AG09309 (cell line): ENCODE data around the gene RELN.

ENCODE experiments used
- DNase-seq: peaks from one replicate; pipeline ENCODE4 v3.0.0-alpha.2; 2010; ENCODE audit warnings: low read depth
- H3K4me3 ChIP-seq: 2 replicates; pipeline ENCODE4 v1.5.1; 2011; ENCODE audit warnings: mild to moderate bottlenecking, low read depth, low read length, moderate library complexity; ENCODE audit not compliant: control insufficient read depth
- TF ChIP-seq, protein P1 (sequence below): IDR thresholded peaks from 2 replicates; pipeline ENCODE4 v1.5.1; 2011; ENCODE audit warnings: mild to moderate bottlenecking, low read depth, low read length, inconsistent platforms; ENCODE audit not compliant: insufficient read depth, control insufficient read depth; ENCODE audit errors: missing control alignments

The RELN gene

DNA sequence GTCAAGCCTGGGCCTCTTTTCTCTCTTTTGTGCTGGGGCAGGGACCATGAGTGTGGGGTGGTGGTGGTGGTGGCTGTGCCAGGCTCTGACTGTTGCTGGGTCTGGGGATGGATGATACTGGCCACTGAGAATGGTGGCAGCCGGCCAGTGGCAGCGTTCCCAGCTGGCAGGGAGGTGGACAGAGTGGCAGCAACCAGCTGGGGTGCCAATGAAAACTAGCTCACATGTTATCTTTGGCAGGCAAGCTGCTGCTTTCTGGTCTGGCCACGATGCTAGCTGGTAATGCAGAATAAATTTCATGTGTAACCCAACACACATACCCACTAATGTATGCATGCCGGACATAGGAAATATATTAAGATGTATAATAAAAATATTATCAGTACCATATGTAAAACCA lies 448.4 kb downstream of the RELN start:
- no peak for DNase-seq
- no peak overlapping the region for H3K4me3 ChIP-seq

DNA sequence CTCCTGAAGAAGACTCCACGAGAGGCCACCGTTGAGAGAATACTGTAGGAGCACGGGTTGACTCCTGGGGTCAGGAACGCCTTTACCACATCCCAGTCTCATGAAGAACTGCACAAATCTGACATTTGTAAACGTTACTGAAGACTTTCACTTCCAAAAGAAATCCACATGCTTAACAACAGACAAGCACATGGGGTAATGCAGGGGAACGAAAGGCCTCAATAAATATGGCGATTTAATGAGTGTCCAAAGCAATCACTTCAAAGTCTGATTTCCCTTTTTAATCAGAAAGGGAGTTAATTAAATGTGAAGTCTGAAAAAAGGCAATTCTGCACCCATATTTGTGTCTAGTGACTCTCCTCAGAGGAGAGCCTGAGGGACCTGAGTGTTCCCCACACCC lies 449.1 kb downstream of the RELN start:
- TF ChIP-seq, protein P1, sequence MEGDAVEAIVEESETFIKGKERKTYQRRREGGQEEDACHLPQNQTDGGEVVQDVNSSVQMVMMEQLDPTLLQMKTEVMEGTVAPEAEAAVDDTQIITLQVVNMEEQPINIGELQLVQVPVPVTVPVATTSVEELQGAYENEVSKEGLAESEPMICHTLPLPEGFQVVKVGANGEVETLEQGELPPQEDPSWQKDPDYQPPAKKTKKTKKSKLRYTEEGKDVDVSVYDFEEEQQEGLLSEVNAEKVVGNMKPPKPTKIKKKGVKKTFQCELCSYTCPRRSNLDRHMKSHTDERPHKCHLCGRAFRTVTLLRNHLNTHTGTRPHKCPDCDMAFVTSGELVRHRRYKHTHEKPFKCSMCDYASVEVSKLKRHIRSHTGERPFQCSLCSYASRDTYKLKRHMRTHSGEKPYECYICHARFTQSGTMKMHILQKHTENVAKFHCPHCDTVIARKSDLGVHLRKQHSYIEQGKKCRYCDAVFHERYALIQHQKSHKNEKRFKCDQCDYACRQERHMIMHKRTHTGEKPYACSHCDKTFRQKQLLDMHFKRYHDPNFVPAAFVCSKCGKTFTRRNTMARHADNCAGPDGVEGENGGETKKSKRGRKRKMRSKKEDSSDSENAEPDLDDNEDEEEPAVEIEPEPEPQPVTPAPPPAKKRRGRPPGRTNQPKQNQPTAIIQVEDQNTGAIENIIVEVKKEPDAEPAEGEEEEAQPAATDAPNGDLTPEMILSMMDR: no peak
- no peak overlapping the region for H3K4me3 ChIP-seq
- DNase-seq: no peak

More for the DNA sequence above, 448.4 kb downstream of the RELN start:
- TF ChIP-seq, protein P1: no peak

DNA sequence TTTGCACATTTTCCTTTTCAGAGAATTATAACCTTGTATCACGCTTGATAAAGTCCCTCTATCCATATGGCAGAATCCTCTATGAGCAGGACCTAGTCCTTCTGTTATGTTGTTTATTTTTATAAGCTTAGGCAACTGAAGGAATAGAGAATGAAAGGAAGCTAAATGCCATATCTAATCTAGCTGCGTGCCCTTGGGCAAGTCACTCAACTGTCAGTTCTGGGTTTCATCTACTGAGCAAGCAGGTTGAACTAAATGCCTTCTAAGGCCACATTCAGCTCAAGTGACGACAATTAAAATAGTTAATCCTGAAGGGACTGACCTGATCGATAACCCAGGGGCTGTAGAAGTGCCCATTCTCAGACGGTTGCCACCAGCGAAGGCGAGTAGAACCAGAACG lies 449.6 kb downstream of the RELN start:
- TF ChIP-seq, protein P1: no peak
- no peak for DNase-seq
- H3K4me3 ChIP-seq: no peak overlapping the region

DNA sequence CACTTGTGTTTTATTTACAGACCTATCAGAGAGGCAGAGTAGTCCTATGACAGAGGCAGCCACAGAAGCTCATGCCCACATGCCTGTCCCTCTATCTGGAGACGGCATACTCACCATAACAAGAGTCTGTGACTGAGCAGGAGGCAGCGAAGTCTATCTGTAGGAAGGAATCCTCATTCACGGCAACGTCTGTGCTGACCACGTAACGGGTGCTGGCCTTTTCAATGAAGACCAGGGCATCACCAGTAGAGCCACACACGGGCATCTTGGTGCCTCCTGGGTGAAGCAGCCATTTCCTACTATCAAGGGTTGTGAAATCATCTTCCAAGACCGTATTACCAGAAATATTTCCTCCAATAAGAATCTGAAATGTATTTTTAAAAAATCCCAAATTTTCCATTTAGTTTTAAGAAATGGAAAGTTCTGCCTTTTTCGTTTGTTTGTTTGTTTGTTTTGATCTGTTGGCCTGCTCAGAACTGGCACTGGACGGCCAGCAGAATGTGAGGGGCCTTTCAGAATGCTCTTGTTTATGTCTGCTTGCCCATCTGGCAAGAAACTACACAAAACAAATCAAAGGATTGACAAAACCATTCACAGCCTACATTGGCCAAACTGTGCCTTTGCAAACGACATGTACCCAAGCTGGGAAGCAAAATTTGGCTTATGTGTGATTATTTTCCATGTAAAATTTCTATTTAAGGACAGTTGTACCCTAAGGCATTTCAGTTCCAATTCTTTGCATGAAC lies 450.3 kb downstream of the RELN start:
- H3K4me3 ChIP-seq: no peak overlapping the region
- TF ChIP-seq, protein P1: no peak
- no peak for DNase-seq

DNA sequence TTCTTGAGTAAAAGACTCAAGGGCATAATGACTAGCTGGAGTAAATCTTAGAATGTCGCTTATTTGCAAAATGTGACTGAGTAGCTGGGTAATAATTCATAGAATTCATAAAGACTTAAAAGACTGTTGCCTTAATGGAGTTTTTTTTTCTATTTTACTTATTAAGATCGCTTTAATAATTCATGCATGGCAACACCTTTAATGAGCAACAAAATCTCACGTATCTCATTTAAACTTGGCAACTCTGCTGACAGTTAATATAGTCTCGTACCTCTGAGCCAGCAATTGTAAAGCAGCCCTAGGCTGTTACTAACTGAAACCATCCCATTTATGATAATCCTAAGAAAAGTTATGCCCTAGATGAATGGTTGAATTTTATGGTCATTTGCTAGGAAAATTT lies 455.7 kb downstream of the RELN start:
- TF ChIP-seq, protein P1: no peak
- no peak overlapping the region for H3K4me3 ChIP-seq
- DNase-seq: no peak

DNA sequence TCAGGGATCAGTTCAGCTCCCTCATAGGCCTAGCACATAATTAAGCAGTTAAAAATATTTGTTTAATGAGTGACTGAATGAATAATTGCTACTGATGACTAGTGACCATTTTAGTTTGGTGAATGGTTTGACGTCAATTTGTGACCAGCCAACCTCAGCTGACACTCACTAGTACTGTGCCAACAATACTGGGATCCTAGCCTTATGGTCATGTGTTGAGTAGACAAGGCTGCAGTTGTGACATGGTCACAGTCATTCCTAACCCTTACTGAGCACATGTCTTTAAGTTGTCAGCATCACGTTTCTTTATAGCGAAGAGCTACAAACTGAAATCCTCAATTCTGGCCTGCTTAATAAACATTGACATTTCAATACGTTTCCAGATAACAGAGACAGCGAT lies 456.5 kb downstream of the RELN start:
- DNase-seq: no peak
- TF ChIP-seq, protein P1: no peak
- no peak overlapping the region for H3K4me3 ChIP-seq
